ENCODE measurements around the gene RAI1. TPM values are rescaled to one million over a fixed set of nuclear protein-coding genes. Genes with fewer than 3 reads are reported as not detected.

The RAI1 gene
- total RNA-seq, 2 experiments from 2014 or later: 10.5 to 11.0 TPM

DNA sequence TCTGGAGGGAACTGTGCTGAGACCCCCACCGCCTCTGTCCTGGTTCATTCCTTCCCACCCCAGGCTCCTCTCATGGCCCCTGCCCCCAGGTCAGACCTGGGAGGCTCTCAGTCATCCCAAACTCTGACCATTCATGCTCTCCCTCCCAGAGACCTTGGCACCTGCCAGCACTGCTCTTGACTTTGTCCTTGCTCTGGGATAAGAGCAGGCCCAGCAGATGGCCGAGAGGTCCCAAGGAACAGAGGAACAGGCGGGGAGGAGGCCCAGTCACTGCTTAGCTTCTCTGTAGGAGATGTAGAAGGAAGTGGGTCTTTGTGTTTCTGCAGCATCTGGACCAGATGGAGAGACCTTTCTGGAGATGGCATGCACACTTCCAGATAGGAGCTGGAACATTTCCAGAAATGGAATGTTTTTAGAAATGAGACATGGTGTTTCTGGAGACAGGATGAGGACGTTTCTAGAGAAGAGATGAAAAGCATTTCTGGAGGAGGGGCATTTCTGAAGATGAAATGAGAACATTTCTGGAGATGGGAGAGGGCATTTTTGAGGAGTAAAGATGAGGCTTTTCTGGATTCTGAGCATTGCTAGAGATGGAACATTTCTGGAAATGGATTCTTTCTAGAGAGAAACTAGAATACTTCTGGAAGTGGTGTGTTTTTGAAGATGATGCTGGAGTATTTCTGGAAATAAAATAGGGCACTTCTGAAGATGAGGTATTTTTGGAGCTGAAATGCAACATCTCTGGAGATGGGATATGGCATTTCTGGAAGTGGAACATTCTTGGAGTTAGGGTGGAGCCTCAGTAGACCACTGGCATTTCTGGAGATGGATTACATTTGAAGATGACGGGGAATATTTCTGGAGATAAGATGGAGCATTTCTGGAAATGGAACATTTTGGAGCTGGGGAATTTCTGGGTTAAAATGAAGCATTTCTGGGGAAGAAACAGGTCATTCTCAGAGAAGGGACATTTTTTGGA lies 55.2 kb downstream of the RAI1 start:
- POLR2A ChIA-PET: no interaction called here
- Mint-ChIP-seq H3K27ac (no peak overlapping the region), H3K36me3 (no peaks in the 10 kb centered on the region), H3K27me3 (no peaks in the 10 kb centered on the region), H3K9me3 (no peaks in the 10 kb centered on the region), H3K4me3 (no peak overlapping the region), H3K4me1 (ENCODE audit: low read depth) (peaks cover 25% of the 10 kb centered on the region)
- intact Hi-C loops (cut with micrococcal nuclease): no loop called here
- no peak for DNase-seq
- CTCF ChIA-PET: no interaction called here

DNA sequence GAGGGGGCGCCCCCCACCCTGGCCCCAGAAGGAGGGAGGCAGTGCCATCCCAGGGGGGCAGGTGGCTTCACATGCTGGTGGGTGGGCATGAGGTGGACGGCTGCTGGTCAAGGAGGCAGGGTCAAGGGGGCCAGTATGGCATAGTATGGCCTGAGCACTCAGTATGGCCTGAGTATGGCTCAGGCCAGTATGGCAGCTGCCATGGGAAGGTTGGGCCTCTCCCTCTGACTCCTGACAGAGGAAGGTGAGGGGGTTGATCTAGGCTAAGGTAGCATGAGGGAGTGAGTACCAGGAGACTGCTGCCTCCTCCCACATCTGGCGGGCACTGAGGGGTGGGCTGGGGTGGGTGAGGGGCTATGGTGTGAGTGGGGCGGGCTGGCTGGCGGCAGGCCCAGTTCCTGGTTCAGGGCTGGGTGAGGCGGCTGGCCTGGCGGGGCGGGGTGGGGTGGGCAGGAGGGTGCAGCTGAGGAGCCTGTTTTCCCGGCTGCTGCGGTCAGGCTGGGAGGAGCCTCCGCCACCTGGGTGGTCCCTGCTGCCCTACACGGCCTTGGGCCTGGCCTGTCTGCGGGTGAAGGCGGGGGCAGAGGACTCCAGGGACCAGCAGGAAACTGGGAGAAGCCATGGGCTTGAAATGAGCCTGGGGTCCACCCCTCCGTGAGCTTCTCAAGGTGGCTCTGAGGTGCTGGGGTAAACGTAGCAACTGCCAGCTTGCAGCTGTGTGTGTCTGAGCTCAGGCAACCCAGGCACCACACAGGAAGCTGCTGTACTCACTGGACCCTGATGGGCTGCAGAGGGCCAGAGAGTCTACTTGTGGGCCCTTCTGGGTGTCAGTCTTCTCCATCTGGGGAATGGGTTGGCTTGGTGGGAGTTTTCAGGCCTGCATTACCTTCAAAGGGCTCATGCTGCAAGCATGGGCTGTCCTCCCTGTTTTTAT lies 57.0 kb downstream of the RAI1 start:
- no peak overlapping the region for H3K27ac Mint-ChIP-seq
- intact Hi-C loops (cut with micrococcal nuclease): no loop called here
- DNase-seq: no peak
- H3K4me1 Mint-ChIP-seq (ENCODE audit: low read depth): peaks cover 25% of the 10 kb centered on the region
- no peak overlapping the region for H3K4me3 Mint-ChIP-seq
- no peaks in the 10 kb centered on the region for H3K9me3 Mint-ChIP-seq
- POLR2A ChIA-PET: no interaction called here
- H3K36me3 Mint-ChIP-seq: no peaks in the 10 kb centered on the region
- H3K27me3 Mint-ChIP-seq: no peaks in the 10 kb centered on the region
- CTCF ChIA-PET: no interaction called here

DNA sequence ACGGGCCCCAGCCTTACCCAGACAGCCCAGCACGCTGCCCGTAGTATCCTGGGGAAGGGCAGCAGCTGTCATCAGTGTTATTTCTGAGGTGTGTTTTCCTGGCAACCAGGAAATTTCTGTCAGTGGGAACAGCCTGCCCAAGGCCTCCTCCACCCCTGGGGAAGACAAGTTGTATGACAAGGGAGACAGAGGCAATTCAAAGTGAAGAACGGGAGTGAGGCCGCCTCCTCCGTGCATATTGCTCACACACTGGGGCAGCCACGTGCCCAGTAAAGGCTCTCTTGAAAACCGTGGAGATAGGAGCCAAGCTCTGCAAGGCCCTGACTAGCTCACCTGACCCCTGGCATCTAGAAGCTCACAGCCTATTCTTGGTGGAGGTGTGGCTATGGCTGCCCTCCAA lies 57.6 kb downstream of the RAI1 start:
- DNase-seq: no peak
- H3K27me3 Mint-ChIP-seq: no peaks in the 10 kb centered on the region
- CTCF ChIA-PET: no interaction called here
- no peak overlapping the region for H3K27ac Mint-ChIP-seq
- no peaks in the 10 kb centered on the region for H3K36me3 Mint-ChIP-seq
- no peaks in the 10 kb centered on the region for H3K9me3 Mint-ChIP-seq
- intact Hi-C loops (cut with micrococcal nuclease): no loop called here
- no peak overlapping the region for H3K4me3 Mint-ChIP-seq
- POLR2A ChIA-PET: no interaction called here
- peaks cover 25% of the 10 kb centered on the region for H3K4me1 Mint-ChIP-seq (ENCODE audit: low read depth)

DNA sequence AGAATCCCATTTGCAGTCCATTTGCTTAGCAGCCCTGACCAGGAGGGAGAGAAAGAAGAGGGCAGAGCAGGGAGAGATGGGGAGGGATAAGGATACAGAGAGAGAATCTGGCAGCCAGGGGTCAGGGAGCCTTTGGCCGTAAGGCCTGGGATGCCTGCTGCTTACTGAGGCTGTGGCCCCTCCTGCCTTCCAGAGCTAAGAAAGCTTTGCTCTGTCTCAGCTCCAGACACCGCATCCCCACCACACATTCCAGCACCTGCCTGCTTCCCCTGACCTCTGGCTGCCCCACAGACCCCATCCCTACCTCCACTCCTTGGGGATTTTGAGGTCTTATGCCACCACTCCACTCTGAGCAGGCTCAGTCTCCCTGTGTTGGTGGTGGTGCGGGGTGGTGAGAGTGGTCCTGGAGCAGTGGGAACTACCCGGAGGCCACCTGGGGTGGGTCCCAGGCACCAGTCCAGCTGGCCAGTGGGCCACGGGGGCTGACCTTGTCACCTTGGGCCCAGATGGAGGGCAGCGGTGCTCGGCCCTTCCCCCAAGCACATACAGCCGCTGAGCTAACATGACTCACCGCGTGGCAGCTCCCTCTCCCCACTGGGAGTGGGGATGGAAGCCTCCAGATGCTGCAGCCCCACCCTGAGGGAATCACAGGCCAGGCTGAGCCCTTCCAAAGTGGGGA lies 58.3 kb downstream of the RAI1 start:
- POLR2A ChIA-PET: no interaction called here
- no peaks in the 10 kb centered on the region for H3K27me3 Mint-ChIP-seq

DNA sequence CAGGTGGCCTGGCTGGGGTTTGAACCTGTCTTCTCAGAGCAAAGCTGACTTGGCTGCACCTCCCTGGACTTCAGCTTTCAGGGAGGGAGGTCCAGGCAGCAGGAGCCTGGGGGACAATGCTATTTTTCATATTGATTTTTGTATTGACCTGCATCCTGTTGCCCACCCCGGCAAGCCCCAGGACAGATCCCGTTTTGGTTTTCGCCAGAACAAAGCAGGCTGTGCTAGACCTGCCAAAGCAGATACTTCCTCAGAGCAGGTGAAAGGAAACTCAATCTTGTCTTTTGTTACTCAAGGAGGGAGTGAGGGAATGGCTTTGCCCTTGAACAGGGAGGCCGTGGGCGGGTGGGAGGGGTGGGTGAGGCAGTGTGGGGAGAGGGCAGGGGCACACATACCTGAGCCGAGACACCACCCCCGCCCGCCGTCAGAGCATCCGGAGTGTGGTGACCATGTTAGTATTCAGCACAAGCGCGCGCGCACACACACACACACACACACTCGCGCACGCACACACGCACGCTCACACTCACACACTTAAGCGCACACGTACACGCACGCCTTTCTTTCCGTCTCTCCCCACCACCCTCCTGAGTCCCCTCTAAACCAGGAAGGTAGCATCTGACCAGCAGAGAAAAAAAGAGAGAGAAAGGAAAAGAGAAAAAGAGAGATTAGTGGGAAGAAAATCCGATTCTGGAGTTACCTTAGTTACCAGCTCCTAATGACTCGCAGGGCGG lies 59.5 kb downstream of the RAI1 start:
- no peaks in the 10 kb centered on the region for H3K9me3 Mint-ChIP-seq
- intact Hi-C loops (cut with micrococcal nuclease): no loop called here
- peaks cover 20% of the 10 kb centered on the region for H3K4me1 Mint-ChIP-seq (ENCODE audit: low read depth)
- peak overlapping the region; percentile 43 for H3K27ac Mint-ChIP-seq
- H3K4me3 Mint-ChIP-seq: peak overlapping the region; percentile 45
- peak; percentile 71 for DNase-seq
- ChIA-PET POLR2A (interaction anchor here (1.1 kb wide), 1 partner anchor 9 kb away, joined by 3 read pairs; no protein-coding TSS in a partner anchor), CTCF (no interaction called here)
- no peaks in the 10 kb centered on the region for H3K36me3 Mint-ChIP-seq
- H3K27me3 Mint-ChIP-seq: no peaks in the 10 kb centered on the region

More for the DNA sequence above, 58.3 kb downstream of the RAI1 start:
- CTCF ChIA-PET: interaction anchor here (0.8 kb wide), 1 partner anchor 180 kb away, joined by 3 read pairs; no protein-coding TSS in a partner anchor
- Mint-ChIP-seq H3K9me3 (no peaks in the 10 kb centered on the region), H3K4me1 (ENCODE audit: low read depth) (peaks cover 25% of the 10 kb centered on the region), H3K36me3 (no peaks in the 10 kb centered on the region), H3K27ac (no peak overlapping the region), H3K4me3 (no peak overlapping the region)
- no peak for DNase-seq
- intact Hi-C loops (cut with micrococcal nuclease): no loop called here

DNA sequence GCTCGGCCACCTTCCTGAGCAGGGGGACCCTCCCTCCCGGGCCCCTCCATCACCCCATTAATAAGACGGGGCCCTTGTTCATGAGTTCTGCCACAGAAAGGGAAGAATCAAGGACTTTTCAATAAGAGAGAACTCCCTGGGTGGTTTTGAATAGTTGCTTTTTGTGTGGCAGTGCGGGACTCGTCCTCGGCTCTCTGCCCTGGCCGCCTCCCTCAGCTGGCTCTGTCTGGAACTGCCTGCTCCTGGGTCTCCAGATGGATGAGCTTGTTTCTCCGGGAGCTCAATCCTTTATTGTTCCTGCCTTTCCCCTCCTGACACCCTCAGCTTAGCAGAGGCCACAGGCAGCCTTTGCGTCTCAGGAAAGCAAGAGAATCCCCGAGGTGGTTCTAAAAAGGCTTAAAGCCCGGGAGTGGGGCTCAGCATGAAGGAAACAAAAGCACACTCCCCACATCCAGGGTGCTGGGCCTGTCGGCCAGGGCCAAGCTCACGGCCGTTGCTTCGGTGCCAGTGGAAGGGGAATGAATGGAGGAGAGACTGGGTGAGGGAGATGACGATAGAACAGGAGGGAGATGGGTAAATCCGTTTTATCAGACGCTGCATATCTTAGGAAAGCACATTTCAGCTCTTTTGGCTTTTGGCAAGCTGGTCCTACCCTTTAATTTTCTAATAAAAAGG lies 60.2 kb downstream of the RAI1 start:
- H3K27ac Mint-ChIP-seq: no peak overlapping the region

DNA sequence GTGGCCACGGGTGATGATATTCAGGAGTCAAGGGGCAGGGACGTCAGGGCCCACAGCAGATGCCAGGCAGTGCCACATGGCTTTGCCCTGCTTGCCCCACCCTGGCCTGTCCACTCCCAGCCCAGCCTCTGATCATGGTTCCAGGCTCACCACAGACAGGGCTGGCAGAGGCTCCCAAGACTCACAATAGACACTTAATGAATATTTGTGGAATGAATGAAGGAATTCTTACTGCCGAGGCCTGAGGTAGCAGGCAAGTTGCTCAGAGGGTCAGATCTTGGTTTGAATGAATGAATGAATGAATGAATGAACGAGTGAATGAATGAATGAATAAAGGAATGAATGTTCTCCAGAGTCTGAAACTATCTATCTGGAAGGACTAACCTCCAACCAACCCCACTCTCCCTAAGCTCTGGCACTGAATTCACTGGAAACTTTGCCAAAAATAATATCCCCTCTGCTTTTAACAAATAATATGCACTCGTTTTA lies 60.9 kb downstream of the RAI1 start:
- ChIA-PET POLR2A (no interaction called here), CTCF (no interaction called here)
- H3K36me3 Mint-ChIP-seq: no peaks in the 10 kb centered on the region
- no peaks in the 10 kb centered on the region for H3K9me3 Mint-ChIP-seq
- H3K4me3 Mint-ChIP-seq: no peak overlapping the region
- peaks cover 14% of the 10 kb centered on the region for H3K4me1 Mint-ChIP-seq (ENCODE audit: low read depth)
- DNase-seq: no peak
- intact Hi-C loops (cut with micrococcal nuclease): no loop called here
- no peaks in the 10 kb centered on the region for H3K27me3 Mint-ChIP-seq
- no peak overlapping the region for H3K27ac Mint-ChIP-seq

More for the DNA sequence above, 60.2 kb downstream of the RAI1 start:
- ChIA-PET POLR2A (interaction anchor here (1.1 kb wide), 1 partner anchor 9 kb away, joined by 3 read pairs; no protein-coding TSS in a partner anchor), CTCF (no interaction called here)
- intact Hi-C loops (cut with micrococcal nuclease): no loop called here
- Mint-ChIP-seq H3K36me3 (no peaks in the 10 kb centered on the region), H3K27me3 (no peaks in the 10 kb centered on the region), H3K4me1 (ENCODE audit: low read depth) (peaks cover 15% of the 10 kb centered on the region), H3K4me3 (no peak overlapping the region), H3K9me3 (no peaks in the 10 kb centered on the region)
- DNase-seq: no peak

DNA sequence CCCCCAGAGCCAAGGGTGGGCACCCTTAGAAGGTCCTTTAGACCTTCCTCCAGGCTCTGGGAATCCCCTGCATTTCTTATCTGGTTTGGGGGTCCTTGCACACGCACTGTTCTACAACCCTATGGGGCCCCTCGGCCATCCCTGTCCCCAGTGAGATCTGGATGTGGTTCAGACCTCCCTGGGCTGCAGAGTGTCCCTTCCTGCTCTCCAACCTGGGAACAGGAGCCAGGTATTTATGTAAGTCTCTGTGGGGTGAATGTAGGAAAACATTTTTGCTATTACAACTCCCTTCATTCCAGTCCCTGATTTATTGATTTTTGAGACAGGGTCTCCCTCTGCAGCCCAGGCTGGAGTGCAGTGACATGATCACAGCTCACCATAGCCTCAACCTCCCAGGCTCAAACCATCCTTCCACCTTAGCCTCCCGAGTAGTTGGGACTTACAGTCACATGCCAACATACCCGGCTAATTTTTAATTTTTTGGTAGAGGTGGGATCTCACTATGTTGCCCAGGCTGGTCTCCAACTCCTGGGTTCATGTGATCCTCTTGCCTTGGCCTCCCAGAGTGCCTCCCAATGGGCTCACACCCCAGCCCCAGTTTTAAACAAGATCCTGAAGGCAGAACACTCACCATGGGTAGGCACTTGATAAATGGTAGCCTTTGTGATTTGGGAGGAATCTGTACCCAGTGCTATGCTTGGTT lies 61.6 kb downstream of the RAI1 start:
- ChIA-PET POLR2A (no interaction called here), CTCF (no interaction called here)
- Mint-ChIP-seq H3K4me1 (ENCODE audit: low read depth) (peaks cover 14% of the 10 kb centered on the region), H3K27me3 (no peaks in the 10 kb centered on the region), H3K4me3 (no peak overlapping the region), H3K9me3 (no peaks in the 10 kb centered on the region), H3K27ac (no peak overlapping the region), H3K36me3 (no peaks in the 10 kb centered on the region)
- intact Hi-C loops (cut with micrococcal nuclease): no loop called here
- DNase-seq: no peak

DNA sequence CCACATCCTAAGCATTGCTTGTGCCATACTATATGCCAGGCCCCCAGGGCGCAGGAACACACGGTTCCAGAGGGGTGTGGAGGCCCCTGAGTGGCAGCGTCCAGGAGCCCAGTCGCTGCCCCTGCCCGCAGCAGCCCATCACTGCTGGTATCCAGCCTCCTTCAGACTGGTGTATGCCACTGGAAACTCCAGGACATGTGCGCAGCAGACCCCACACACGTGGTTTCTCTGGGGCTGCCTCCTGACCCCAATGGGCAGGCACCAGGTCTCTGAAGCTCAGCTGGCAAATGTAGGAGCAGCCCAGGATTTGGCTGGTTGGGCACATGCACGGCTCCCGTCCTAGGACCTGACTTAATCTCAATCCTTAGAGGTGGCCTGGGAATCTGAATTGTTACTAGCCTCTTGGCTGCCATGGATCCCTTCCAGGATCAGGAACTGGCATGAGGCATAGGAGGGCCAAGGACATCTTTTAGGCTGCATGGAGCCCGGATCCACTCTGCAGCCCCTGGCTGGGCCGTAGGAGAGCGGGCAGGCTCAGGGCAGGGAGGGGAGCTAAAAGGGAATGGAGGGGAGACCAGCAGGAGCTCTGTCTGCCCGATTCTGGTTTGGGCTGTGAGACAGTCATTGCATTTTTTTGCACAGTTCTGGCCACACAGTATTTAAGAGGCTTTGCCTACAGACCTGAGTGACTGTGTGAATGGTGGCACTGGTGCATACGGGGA lies 62.3 kb downstream of the RAI1 start:
- intact Hi-C loops (cut with micrococcal nuclease): no loop called here
- no peak for DNase-seq
- Mint-ChIP-seq H3K27me3 (no peaks in the 10 kb centered on the region), H3K4me1 (ENCODE audit: low read depth) (peaks cover 14% of the 10 kb centered on the region), H3K36me3 (no peaks in the 10 kb centered on the region), H3K4me3 (no peak overlapping the region), H3K27ac (no peak overlapping the region), H3K9me3 (no peaks in the 10 kb centered on the region)
- ChIA-PET CTCF (no interaction called here), POLR2A (no interaction called here)

DNA sequence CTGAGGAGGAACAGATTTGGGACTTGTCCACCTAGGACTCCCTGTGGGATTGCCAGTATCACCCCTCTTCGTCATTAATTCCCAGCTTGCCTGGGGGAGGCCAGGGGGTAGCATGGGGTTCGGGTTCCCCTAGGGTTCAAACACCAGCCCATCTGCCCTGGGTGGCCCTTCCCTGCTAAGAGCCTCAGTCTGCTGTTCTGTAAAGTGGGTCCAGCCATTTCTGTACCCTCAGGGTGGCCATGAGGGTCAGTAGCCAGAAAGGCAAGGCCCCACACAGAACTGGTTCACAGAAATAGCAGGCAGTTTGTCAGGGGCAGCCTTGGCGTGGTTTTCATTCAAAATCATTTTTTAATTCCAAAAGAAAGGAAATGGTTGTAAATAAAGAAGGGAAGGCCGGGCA lies 62.9 kb downstream of the RAI1 start:
- CTCF ChIA-PET: no interaction called here
- Mint-ChIP-seq H3K9me3 (no peaks in the 10 kb centered on the region), H3K27me3 (no peaks in the 10 kb centered on the region), H3K27ac (no peak overlapping the region), H3K4me1 (ENCODE audit: low read depth) (peaks cover 10% of the 10 kb centered on the region), H3K36me3 (no peaks in the 10 kb centered on the region), H3K4me3 (no peak overlapping the region)
- no peak for DNase-seq
- POLR2A ChIA-PET: no interaction called here
- intact Hi-C loops (cut with micrococcal nuclease): no loop called here

Data from activated CD4-positive, alpha-beta memory T cell treated with anti-CD3 and anti-CD28 coated beads for 36 hours (primary cell).